Endodermal cell (in vitro differentiated cells): ENCODE data around the gene PANK2. TPM values are rescaled to one million over a fixed set of nuclear protein-coding genes. Genes with fewer than 3 reads are reported as not detected.

Source experiments
- DNase-seq: peaks from one replicate; pipeline ENCODE4 v3.0.0-alpha.2; 2017
- H3K27ac ChIP-seq: 2 replicates; pipeline ENCODE4 v1.5.1; 2013; ENCODE audit warnings: mild to moderate bottlenecking, low read depth, low read length, moderate library complexity
- H3K27me3 ChIP-seq: 2 replicates; pipeline ENCODE4 v1.6.1; 2013; ENCODE audit warnings: mild to moderate bottlenecking, low read length, moderate library complexity; ENCODE audit not compliant: insufficient read depth, control insufficient read depth, poor library complexity, severe bottlenecking
- H3K36me3 ChIP-seq: 2 replicates; pipeline ENCODE4 v1.7.0; 2013; ENCODE audit warnings: mild to moderate bottlenecking, low read length, moderate library complexity; ENCODE audit not compliant: control insufficient read depth, insufficient read depth
- H3K4me1 ChIP-seq: one replicate; pipeline ENCODE4 v1.7.0; 2013; ENCODE audit warnings: low read length; ENCODE audit not compliant: control insufficient read depth, insufficient read depth
- H3K4me3 ChIP-seq: 2 replicates; pipeline ENCODE4 v1.5.1; 2013; ENCODE audit warnings: mild to moderate bottlenecking, low read length, moderate library complexity
- H3K9ac ChIP-seq: 2 replicates; pipeline ENCODE4 v1.6.1; 2013; ENCODE audit warnings: mild to moderate bottlenecking, low read length, moderate library complexity; ENCODE audit not compliant: poor library complexity, severe bottlenecking; ENCODE audit errors: extremely low read depth
- H3K9me3 ChIP-seq: 2 replicates; pipeline ENCODE4 v1.6.1; 2013; ENCODE audit warnings: mild to moderate bottlenecking, low read length, moderate library complexity; ENCODE audit not compliant: control insufficient read depth
- H3K27ac Mint-ChIP-seq: 2 replicates; pipeline ENCODE4 v1.8.0; 2020; ENCODE audit warnings: mixed read lengths
- H3K27me3 Mint-ChIP-seq: 2 replicates; pipeline ENCODE4 v1.8.0; 2021; ENCODE audit warnings: mild to moderate bottlenecking, mixed read lengths; ENCODE audit not compliant: insufficient read depth
- H3K36me3 Mint-ChIP-seq: 2 replicates; pipeline ENCODE4 v1.8.0; 2020; ENCODE audit warnings: low read depth, mixed read lengths
- H3K4me1 Mint-ChIP-seq: 2 replicates; pipeline ENCODE4 v1.8.0; 2020; ENCODE audit warnings: mixed read lengths
- H3K4me3 Mint-ChIP-seq: 2 replicates; pipeline ENCODE4 v1.8.0; 2020; ENCODE audit warnings: mild to moderate bottlenecking, moderate library complexity, mixed read lengths
- H3K9me3 Mint-ChIP-seq: 2 replicates; pipeline ENCODE4 v1.8.0; 2020; ENCODE audit warnings: mild to moderate bottlenecking, mixed read lengths
- WGBS, 2 experiments: methylation state at CpG; one replicate each; pipeline versions ENCODE4 v1.1.5 to v1.1.7; 2013; ENCODE audit warnings: missing lambda C conversion rate in 2 of 2, mixed read lengths in 1 of 2; ENCODE audit not compliant: insufficient coverage in 1 of 2, insufficient read length in 1 of 2; 5-methylcytosine and 5-hydroxymethylcytosine counted together
- total RNA-seq, 2 donors: library from RNA; stranded (reverse); fragmentation: NEBNext Ultra II Directional in 1 of 2; extraction: Animal tissue kit (Norgen Biotek cat#: 25700) in 1 of 2; gene quantifications; 2 replicates in 1 of 2; 3 replicates in 1 of 2; pipeline ENCODE4 v1.2.1, GENCODE V29; 2021
- TF ChIP-seq, protein P1 (sequence below): fragments of 200-600 bp; sonication (generic); conservative IDR thresholded peaks from 2 replicates; pipeline ENCODE4 v1.5.0; 2021; ENCODE audit warnings: antibody characterized with exemption, mild to moderate bottlenecking

The PANK2 gene
- total RNA-seq, 2 donors from 2014 or later: 57.6 to 66.5 TPM

DNA sequence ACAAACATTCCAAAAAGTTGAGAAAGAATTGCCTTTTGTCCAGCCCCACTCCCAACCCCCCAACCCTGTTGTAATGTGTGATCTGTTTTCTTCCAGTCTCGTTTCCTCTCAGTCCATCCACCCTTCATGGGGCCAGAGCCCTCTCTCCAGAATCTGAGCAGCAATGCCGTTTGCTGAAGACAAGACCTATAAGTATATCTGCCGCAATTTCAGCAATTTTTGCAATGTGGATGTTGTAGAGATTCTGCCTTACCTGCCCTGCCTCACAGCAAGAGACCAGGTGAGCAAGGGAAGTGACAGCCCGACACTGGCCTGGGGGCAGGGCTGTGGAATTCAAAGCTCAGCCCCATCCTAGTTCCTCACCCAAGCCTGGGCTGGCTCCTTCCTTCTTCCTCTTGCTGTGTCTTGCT lies 34.7 kb upstream of the PANK2 start:
- Histone ChIP-seq H3K9me3 (no peaks in the 10 kb centered on the region), H3K27me3 (no peaks in the 10 kb centered on the region), H3K4me1 (no peaks in the 10 kb centered on the region), H3K9ac (no peak overlapping the region), H3K36me3 (peaks cover 26% of the 10 kb centered on the region), H3K4me3 (no peak overlapping the region), H3K27ac (no peak overlapping the region)
- Mint-ChIP-seq H3K4me1 (no peaks in the 10 kb centered on the region), H3K36me3 (peaks cover 48% of the 10 kb centered on the region), H3K9me3 (no peaks in the 10 kb centered on the region), H3K27ac (no peak overlapping the region), H3K27me3 (no peaks in the 10 kb centered on the region), H3K4me3 (no peak overlapping the region)
- TF ChIP-seq, protein P1, sequence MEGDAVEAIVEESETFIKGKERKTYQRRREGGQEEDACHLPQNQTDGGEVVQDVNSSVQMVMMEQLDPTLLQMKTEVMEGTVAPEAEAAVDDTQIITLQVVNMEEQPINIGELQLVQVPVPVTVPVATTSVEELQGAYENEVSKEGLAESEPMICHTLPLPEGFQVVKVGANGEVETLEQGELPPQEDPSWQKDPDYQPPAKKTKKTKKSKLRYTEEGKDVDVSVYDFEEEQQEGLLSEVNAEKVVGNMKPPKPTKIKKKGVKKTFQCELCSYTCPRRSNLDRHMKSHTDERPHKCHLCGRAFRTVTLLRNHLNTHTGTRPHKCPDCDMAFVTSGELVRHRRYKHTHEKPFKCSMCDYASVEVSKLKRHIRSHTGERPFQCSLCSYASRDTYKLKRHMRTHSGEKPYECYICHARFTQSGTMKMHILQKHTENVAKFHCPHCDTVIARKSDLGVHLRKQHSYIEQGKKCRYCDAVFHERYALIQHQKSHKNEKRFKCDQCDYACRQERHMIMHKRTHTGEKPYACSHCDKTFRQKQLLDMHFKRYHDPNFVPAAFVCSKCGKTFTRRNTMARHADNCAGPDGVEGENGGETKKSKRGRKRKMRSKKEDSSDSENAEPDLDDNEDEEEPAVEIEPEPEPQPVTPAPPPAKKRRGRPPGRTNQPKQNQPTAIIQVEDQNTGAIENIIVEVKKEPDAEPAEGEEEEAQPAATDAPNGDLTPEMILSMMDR: no peak
- no peak for DNase-seq
- WGBS, 2 experiments: 93 to 96% methylated on average over 3 to 4 of the region's 4 CpGs

DNA sequence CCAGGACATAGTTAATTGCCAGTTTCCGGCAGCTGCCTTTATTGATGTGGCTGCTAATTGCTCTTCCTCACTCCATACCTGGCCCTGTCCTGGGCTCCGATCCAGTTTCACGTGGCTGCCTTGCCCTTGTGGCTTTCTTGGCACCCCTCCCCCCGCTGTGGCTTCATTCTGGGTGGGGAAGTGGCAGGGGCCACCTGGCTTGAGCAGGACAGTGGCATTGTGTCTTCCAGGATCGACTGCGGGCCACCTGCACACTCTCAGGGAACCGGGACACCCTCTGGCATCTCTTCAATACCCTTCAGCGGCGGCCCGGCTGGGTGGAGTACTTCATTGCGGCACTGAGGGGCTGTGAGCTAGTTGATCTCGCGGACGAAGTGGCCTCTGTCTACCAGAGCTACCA lies 31.8 kb upstream of the PANK2 start:
- Histone ChIP-seq H3K9ac (no peak overlapping the region), H3K4me1 (no peaks in the 10 kb centered on the region), H3K36me3 (peaks cover 46% of the 10 kb centered on the region), H3K27ac (no peak overlapping the region), H3K27me3 (no peaks in the 10 kb centered on the region), H3K4me3 (no peak overlapping the region), H3K9me3 (peaks cover 11% of the 10 kb centered on the region)
- no peak overlapping the region for H3K4me3 Mint-ChIP-seq
- TF ChIP-seq, protein P1: no peak
- no peak overlapping the region for H3K27ac Mint-ChIP-seq
- no peak for DNase-seq
- H3K27me3 Mint-ChIP-seq: no peaks in the 10 kb centered on the region
- peaks cover 4% of the 10 kb centered on the region for H3K9me3 Mint-ChIP-seq
- 89 to 95% methylated on average over 9 to 14 of the region's 14 CpGs for WGBS, 2 experiments
- no peaks in the 10 kb centered on the region for H3K4me1 Mint-ChIP-seq
- peaks cover 66% of the 10 kb centered on the region for H3K36me3 Mint-ChIP-seq

DNA sequence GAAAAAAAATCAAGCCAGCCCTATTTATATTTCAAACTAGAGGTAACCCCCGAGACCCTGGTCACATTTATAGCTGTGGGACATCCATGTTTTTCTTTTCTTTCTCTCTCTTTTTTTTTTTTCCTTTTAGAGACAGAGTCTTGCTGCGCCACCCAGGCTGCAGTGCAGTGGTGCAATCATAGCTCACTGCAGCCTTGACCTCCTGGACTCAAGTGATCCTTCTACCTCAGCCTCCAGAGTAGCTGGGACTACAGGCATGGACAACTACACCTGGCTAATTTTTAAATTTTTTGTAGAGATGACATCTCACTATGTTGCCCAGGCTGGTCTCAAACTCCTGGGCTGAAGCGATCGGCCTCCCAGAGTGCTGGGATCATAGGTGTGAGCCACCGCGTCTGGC lies 30.5 kb upstream of the PANK2 start:
- H3K27me3 Mint-ChIP-seq: no peaks in the 10 kb centered on the region
- H3K9me3 ChIP-seq: peaks cover 14% of the 10 kb centered on the region
- 92 to 98% methylated on average over 6 of the region's 6 CpGs for WGBS, 2 experiments
- H3K4me3 ChIP-seq: no peak overlapping the region
- no peak for DNase-seq
- peaks cover 77% of the 10 kb centered on the region for H3K36me3 Mint-ChIP-seq
- H3K36me3 ChIP-seq: peaks cover 58% of the 10 kb centered on the region
- H3K4me3 Mint-ChIP-seq: no peak overlapping the region
- H3K27ac ChIP-seq: no peak overlapping the region
- no peak overlapping the region for H3K27ac Mint-ChIP-seq
- no peaks in the 10 kb centered on the region for H3K4me1 ChIP-seq
- TF ChIP-seq, protein P1: no peak
- H3K9ac ChIP-seq: no peak overlapping the region
- no peaks in the 10 kb centered on the region for H3K27me3 ChIP-seq
- peaks cover 4% of the 10 kb centered on the region for H3K9me3 Mint-ChIP-seq
- H3K4me1 Mint-ChIP-seq: no peaks in the 10 kb centered on the region
